HCT116 (cell line): Measurements from ENCODE around the gene TMEM198. TPM values are rescaled to one million over a fixed set of nuclear protein-coding genes. Genes with fewer than 3 reads are reported as not detected.

ENCODE experiments used
- ATAC-seq: fragments of 200-7000 bp; cut with Tn5 transposase; 2 replicates; pipeline ENCODE4 v1.9.1; 2020; ENCODE audit warnings: mild to moderate bottlenecking, moderate library complexity
- BruUV-seq: library from RNA; stranded (reverse); fragments of 400-500 nt; replicated peaks from 2 replicates; lab custom pipeline; 2021; lab: Mats Ljungman, UMichigan
- CTCF ChIA-PET: fragments of 300-600 bp; sonication (Branson Sonifier 250); formaldehyde crosslinking; loops from one replicate; lab custom pipeline; 2021; ENCODE audit warnings: antibody characterized with exemption; lab: Charles Lee
- POLR2A ChIA-PET: fragments of 300-600, 350-600 bp; sonication (Branson Sonifier 250); formaldehyde crosslinking; loops from one replicate; lab custom pipeline; 2021; ENCODE audit warnings: antibody characterized with exemption; lab: Charles Lee
- RAD21 ChIA-PET, 2 experiments: fragments of 300-600 bp; sonication (Branson Sonifier 250); formaldehyde crosslinking; loops; one replicate each; lab custom pipeline; 2023; ENCODE audit warnings: low total read pairs in 2 of 2; ENCODE audit not compliant: uncharacterized antibody in 2 of 2, unreplicated experiment in 2 of 2, low non-redundant PET in 1 of 2; lab: Charles Lee
- DNase-seq: peaks from one replicate; pipeline ENCODE4 v3.0.0-alpha.2; 2010; ENCODE audit warnings: low read depth, low spot score
- H2AFZ ChIP-seq: fragments of 200-600 bp; shearing (Covaris generic), sonication (generic); 2 replicates; pipeline ENCODE4 v1.6.1; 2017; ENCODE audit warnings: low read depth, mixed run types, mixed read lengths, antibody characterized with exemption, low read length; ENCODE audit not compliant: poor library complexity, severe bottlenecking
- H3K27ac ChIP-seq: 2 replicates; pipeline ENCODE4 v1.5.1; 2012; ENCODE audit warnings: low read depth, low read length
- H3K27me3 ChIP-seq: fragments of 200-600 bp; sonication (generic); 2 replicates; pipeline ENCODE4 v1.6.1; 2016; ENCODE audit warnings: mixed run types, low read length, mixed read lengths; ENCODE audit not compliant: insufficient read depth
- H3K36me3 ChIP-seq, 2 experiments: fragments of 200-500 bp in 1 of 2; fragments of 200-600 bp in 1 of 2; sonication (Bioruptor generic) in 1 of 2; sonication (generic) in 1 of 2; 2 replicates each; pipeline versions ENCODE4 v1.5.1 to v1.6.1; 2014 to 2016; ENCODE audit warnings: low read length in 2 of 2, inconsistent platforms in 1 of 2, mixed read lengths in 1 of 2, mixed run types in 1 of 2; ENCODE audit not compliant: insufficient read depth in 2 of 2, control insufficient read depth in 1 of 2
- H3K4me1 ChIP-seq, 2 experiments: fragments of 200-600 bp in 1 of 2; sonication (generic) in 1 of 2; 2 replicates each; pipeline versions ENCODE4 v1.5.1 to v1.6.1; 2012 to 2017; ENCODE audit warnings: low read length in 2 of 2, inconsistent platforms in 1 of 2, mild to moderate bottlenecking in 1 of 2, mixed read lengths in 1 of 2, mixed run types in 1 of 2, moderate library complexity in 1 of 2; ENCODE audit not compliant: insufficient read depth in 2 of 2, control insufficient read depth in 1 of 2
- H3K4me2 ChIP-seq: fragments of 200-600 bp; sonication (generic); 2 replicates; pipeline ENCODE4 v1.6.1; 2017; ENCODE audit warnings: mixed run types, low read length, mixed read lengths
- H3K4me3 ChIP-seq, 2 experiments: fragments of 200-600 bp in 1 of 2; sonication (generic) in 1 of 2; replicated peaks in 1 of 2; 2 replicates each; pipeline ENCODE4 v1.5.1; 2011 to 2016; ENCODE audit warnings: low read length in 2 of 2, control low read depth in 1 of 2, low read depth in 1 of 2, mild to moderate bottlenecking in 1 of 2, mixed read lengths in 1 of 2, mixed run types in 1 of 2
- H3K79me2 ChIP-seq: fragments of 200-600 bp; sonication (generic); 2 replicates; pipeline ENCODE4 v1.6.1; 2017; ENCODE audit warnings: mild to moderate bottlenecking, mixed run types, low read length, moderate library complexity, mixed read lengths; ENCODE audit not compliant: insufficient read depth
- H3K9ac ChIP-seq: fragments of 200-600 bp; sonication (generic); 2 replicates; pipeline ENCODE4 v1.6.1; 2016; ENCODE audit warnings: low read length, mixed read lengths
- H3K9me2 ChIP-seq: fragments of 200-600 bp; sonication (generic), shearing (Covaris generic); 2 replicates; pipeline ENCODE4 v1.6.1; 2017; ENCODE audit warnings: mixed run types, mild to moderate bottlenecking, moderate library complexity; ENCODE audit not compliant: insufficient read depth
- H3K9me3 ChIP-seq, 2 experiments: fragments of 200-500 bp in 1 of 2; fragments of 200-600 bp in 1 of 2; sonication (Bioruptor generic) in 1 of 2; sonication (generic) in 1 of 2; 2 replicates each; pipeline ENCODE4 v1.6.1; 2014 to 2017; ENCODE audit warnings: low read length in 2 of 2, mixed read lengths in 2 of 2, inconsistent platforms in 1 of 2, low read depth in 1 of 2, mild to moderate bottlenecking in 1 of 2, mixed run types in 1 of 2, moderate library complexity in 1 of 2; ENCODE audit not compliant: control insufficient read depth in 1 of 2, insufficient read depth in 1 of 2
- H4K20me1 ChIP-seq: fragments of 200-600 bp; sonication (generic), shearing (Covaris generic); 2 replicates; pipeline ENCODE4 v1.6.1; 2017; ENCODE audit warnings: mixed run types, mild to moderate bottlenecking, moderate library complexity; ENCODE audit not compliant: insufficient read depth
- EGR1 ChIP-seq: IDR thresholded peaks from 2 replicates; pipeline ENCODE4 v1.6.1; 2012; ENCODE audit warnings: low read depth
- ELF1 ChIP-seq: IDR thresholded peaks from 2 replicates; pipeline ENCODE4 v1.6.1; 2012; ENCODE audit warnings: low read depth, borderline replicate concordance
- FOSL1 ChIP-seq: IDR thresholded peaks from 2 replicates; pipeline ENCODE4 v1.6.1; 2012; ENCODE audit warnings: low read depth
- JUND ChIP-seq: IDR thresholded peaks from 2 replicates; pipeline ENCODE4 v1.6.1; 2012
- POLR2A ChIP-seq: IDR thresholded peaks from 2 replicates; pipeline ENCODE4 v1.7.0; 2011; ENCODE audit warnings: borderline replicate concordance; ENCODE audit not compliant: insufficient read depth, insufficient read length; ENCODE audit errors: extremely low read depth
- SIN3A ChIP-seq: IDR thresholded peaks from 2 replicates; pipeline ENCODE4 v1.6.1; 2012; ENCODE audit warnings: low read depth
- SP1 ChIP-seq: IDR thresholded peaks from 2 replicates; pipeline ENCODE4 v1.6.1; 2012; ENCODE audit warnings: low read depth
- TCF7L2 ChIP-seq: IDR thresholded peaks from 2 replicates; pipeline ENCODE4 v1.7.0; 2011; ENCODE audit warnings: borderline replicate concordance, inconsistent platforms; ENCODE audit not compliant: insufficient read depth, insufficient read length; ENCODE audit errors: extremely low read depth
- YY1 ChIP-seq: IDR thresholded peaks from 2 replicates; pipeline ENCODE4 v1.6.1; 2011; ENCODE audit warnings: low read length, low read depth, moderate library complexity, mild to moderate bottlenecking; ENCODE audit not compliant: insufficient replicate concordance; ENCODE audit errors: extremely low read depth
- ZFX ChIP-seq: fragments of 450-650 bp; IDR thresholded peaks from 2 replicates; pipeline ENCODE4 v1.6.1; 2017
- ZNF274 ChIP-seq: fragments of 200-500 bp; sonication (Bioruptor generic); IDR thresholded peaks from 2 replicates; pipeline ENCODE4 v1.6.1; 2014; ENCODE audit warnings: mild to moderate bottlenecking, low read depth, low read length, inconsistent platforms
- intact Hi-C: fragments of 100-400 bp; cut with micrococcal nuclease; formaldehyde crosslinking; loops from 2 replicates; pipeline ENCODE4 v1.10.0; 2022
- total RNA-seq: library from RNA; stranded (reverse); gene quantifications from one replicate; pipeline ENCODE4 v1.2.1, GENCODE V29; 2021; ENCODE audit not compliant: unreplicated experiment
- TF ChIP-seq, protein P1 (sequence below): IDR thresholded peaks from 2 replicates; pipeline ENCODE4 v1.6.1; 2012
- TF ChIP-seq, protein P2 (sequence below): IDR thresholded peaks from 2 replicates; pipeline ENCODE4 v1.6.1; 2011; ENCODE audit warnings: mild to moderate bottlenecking, low read length, moderate library complexity; ENCODE audit not compliant: insufficient replicate concordance; ENCODE audit errors: extremely low read depth

TMEM198 gene
- total RNA-seq, 1 experiment from 2014 or later, result 2.1 TPM

DNA sequence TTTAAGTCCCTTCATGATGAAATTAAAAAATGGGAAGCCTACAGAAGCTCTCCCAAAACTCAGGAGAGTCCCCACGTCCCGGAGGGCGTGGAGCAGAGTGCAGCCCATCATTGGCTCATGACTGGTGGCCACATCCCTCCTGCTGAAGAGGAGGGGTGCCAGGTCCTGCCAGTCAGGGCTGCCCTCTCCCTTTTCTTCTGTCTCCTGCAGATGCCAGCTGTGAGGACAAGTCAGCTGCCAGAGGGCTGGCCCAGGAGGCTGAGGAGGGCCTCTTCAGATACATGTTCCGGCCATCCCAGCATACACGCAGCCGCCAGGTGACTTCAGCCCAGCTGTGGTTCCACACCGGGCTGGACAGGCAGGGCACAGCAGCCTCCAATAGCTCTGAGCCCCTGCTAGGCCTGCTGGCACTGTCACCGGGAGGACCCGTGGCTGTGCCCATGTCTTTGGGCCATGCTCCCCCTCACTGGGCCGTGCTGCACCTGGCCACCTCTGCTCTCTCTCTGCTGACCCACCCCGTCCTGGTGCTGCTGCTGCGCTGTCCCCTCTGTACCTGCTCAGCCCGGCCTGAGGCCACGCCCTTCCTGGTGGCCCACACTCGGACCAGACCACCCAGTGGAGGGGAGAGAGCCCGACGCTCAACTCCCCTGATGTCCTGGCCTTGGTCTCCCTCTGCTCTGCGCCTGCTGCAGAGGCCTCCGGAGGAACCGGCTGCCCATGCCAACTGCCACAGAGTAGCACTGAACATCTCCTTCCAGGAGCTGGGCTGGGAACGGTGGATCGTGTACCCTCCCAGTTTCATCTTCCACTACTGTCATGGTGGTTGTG is 30.9 kb downstream of the TMEM198 start:
- no peaks in the 10 kb centered on the region for H3K9me2 ChIP-seq
- no peaks in the 10 kb centered on the region for H3K36me3 ChIP-seq
- ChIA-PET RAD21 (no interaction called here), POLR2A (no interaction called here), CTCF (no interaction called here)
- H3K9ac ChIP-seq, result no peak overlapping the region
- intact Hi-C loops, result no loop called here
- no peak overlapping the region for H3K4me2 ChIP-seq
- ATAC-seq (no peak), DNase-seq (no peak)
- no peaks in the 10 kb centered on the region for H3K27me3 ChIP-seq
- no peak overlapping the region for H3K4me3 ChIP-seq
- no peaks in the 10 kb centered on the region for H3K9me3 ChIP-seq
- H3K79me2 ChIP-seq, result no peaks in the 10 kb centered on the region
- no TSS peak for BruUV-seq
- H4K20me1 ChIP-seq, result no peaks in the 10 kb centered on the region
- H3K4me1 ChIP-seq, result no peaks in the 10 kb centered on the region
- no peak for TF ChIP-seq ZFX
- TF ChIP-seq EGR1, result no peak
- no peak for TF ChIP-seq TCF7L2
- TF ChIP-seq ZNF274, result no peak
- TF ChIP-seq, protein P1, sequence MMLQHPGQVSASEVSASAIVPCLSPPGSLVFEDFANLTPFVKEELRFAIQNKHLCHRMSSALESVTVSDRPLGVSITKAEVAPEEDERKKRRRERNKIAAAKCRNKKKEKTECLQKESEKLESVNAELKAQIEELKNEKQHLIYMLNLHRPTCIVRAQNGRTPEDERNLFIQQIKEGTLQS, result no peak
- TF ChIP-seq SP1, result no peak
- TF ChIP-seq ELF1, result no peak
- TF ChIP-seq YY1, result no peak
- no peak for TF ChIP-seq JUND
- no peak for TF ChIP-seq POLR2A
- TF ChIP-seq, protein P2, sequence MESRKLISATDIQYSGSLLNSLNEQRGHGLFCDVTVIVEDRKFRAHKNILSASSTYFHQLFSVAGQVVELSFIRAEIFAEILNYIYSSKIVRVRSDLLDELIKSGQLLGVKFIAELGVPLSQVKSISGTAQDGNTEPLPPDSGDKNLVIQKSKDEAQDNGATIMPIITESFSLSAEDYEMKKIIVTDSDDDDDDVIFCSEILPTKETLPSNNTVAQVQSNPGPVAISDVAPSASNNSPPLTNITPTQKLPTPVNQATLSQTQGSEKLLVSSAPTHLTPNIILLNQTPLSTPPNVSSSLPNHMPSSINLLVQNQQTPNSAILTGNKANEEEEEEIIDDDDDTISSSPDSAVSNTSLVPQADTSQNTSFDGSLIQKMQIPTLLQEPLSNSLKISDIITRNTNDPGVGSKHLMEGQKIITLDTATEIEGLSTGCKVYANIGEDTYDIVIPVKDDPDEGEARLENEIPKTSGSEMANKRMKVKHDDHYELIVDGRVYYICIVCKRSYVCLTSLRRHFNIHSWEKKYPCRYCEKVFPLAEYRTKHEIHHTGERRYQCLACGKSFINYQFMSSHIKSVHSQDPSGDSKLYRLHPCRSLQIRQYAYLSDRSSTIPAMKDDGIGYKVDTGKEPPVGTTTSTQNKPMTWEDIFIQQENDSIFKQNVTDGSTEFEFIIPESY, result no peak
- no peak for TF ChIP-seq FOSL1
- TF ChIP-seq SIN3A, result no peak
- TF ChIP-seq, all 23 proteins: peak for 0
- Histone ChIP-seq H2AFZ (no peak overlapping the region), H3K27ac (no peak overlapping the region)
